Activated CD4-positive, CD25-positive, alpha-beta regulatory T cell (primary cell): Measurements from ENCODE around the gene SLC9A9.
"Not testable (repeated sequence)": the region's sequence is repeated elsewhere in the genome, so short reads cannot be mapped to it uniquely, and the experiment has no call there.

ENCODE experiments used
- DNase-seq, 4 experiments: peaks; one replicate each; lab custom pipeline; 2025; lab: John Stamatoyannopoulos, UW

The SLC9A9 gene

GRCh38 chr3:143847787-143848631 lies at the start of gene SLC9A9:
SLC9A9 (minus strand) TSS chr3:143848468; CDS start chr3:143848322, 146 bp downstream.
- peak in 3 of 4 experiments; percentile 1 to 2 (median 2) for DNase-seq

GRCh38 chr3:143897576-143898295 lies 49.5 kb upstream of the SLC9A9 start:
- DNase-seq = no peak

- DNase-seq = no peak
Observed at GRCh38 chr3:143896486-143896885, 48.2 kb upstream of the SLC9A9 start.

- DNase-seq = no peak
Observed at GRCh38 chr3:143895805-143896204, 47.5 kb upstream of the SLC9A9 start.

- DNase-seq = no peak
Observed at GRCh38 chr3:143888846-143889245, 40.6 kb upstream of the SLC9A9 start.

- DNase-seq = no peak
Observed at GRCh38 chr3:143888166-143888565, 39.9 kb upstream of the SLC9A9 start.

- no peak for DNase-seq
Observed at GRCh38 chr3:143885780-143886427, 37.6 kb upstream of the SLC9A9 start.

GRCh38 chr3:143884861-143885260 lies 36.6 kb upstream of the SLC9A9 start:
- DNase-seq = no peak

- no peak for DNase-seq
Observed at GRCh38 chr3:143883151-143883550, 34.9 kb upstream of the SLC9A9 start.

- DNase-seq = no peak
Observed at GRCh38 chr3:143881095-143881494, 32.8 kb upstream of the SLC9A9 start.

- no peak for DNase-seq
Observed at GRCh38 chr3:143875546-143875945, 27.3 kb upstream of the SLC9A9 start.

- not testable (repeated sequence) for DNase-seq
Observed at GRCh38 chr3:143873553-143873952, 25.3 kb upstream of the SLC9A9 start.

- no peak for DNase-seq
Observed at GRCh38 chr3:143865302-143865701, 17.0 kb upstream of the SLC9A9 start.

- no peak for DNase-seq
Observed at GRCh38 chr3:143859465-143860203, 11.4 kb upstream of the SLC9A9 start.

- no peak for DNase-seq
Observed at GRCh38 chr3:143856252-143856970, 8.1 kb upstream of the SLC9A9 start.

GRCh38 chr3:143855183-143855582 lies 6.9 kb upstream of the SLC9A9 start:
- DNase-seq = no peak

- no peak for DNase-seq
Observed at GRCh38 chr3:143851331-143852017, 3.2 kb upstream of the SLC9A9 start.

- DNase-seq = no peak
Observed at GRCh38 chr3:143850877-143851276, 2.6 kb upstream of the SLC9A9 start.

- DNase-seq = no peak
Observed at GRCh38 chr3:143849854-143850549, 1.7 kb upstream of the SLC9A9 start.

GRCh38 chr3:143848704-143849103 lies 436 bp upstream of the SLC9A9 start:
- DNase-seq = no peak
